ENCODE data around the gene CCDC8. TPM values are rescaled to one million over a fixed set of nuclear protein-coding genes. Genes with fewer than 3 reads are reported as not detected.
A peak's percentile ranks its signal among the peaks of the same experiment; 100 is the strongest.

The CCDC8 gene
- total and polyA plus RNA-seq, 9 of the 15 experiments (the other 6 are each of a cell fraction or from before 2014, with no cell fraction given), result 0.68 to 30.8 (median 15.6) TPM

DNA sequence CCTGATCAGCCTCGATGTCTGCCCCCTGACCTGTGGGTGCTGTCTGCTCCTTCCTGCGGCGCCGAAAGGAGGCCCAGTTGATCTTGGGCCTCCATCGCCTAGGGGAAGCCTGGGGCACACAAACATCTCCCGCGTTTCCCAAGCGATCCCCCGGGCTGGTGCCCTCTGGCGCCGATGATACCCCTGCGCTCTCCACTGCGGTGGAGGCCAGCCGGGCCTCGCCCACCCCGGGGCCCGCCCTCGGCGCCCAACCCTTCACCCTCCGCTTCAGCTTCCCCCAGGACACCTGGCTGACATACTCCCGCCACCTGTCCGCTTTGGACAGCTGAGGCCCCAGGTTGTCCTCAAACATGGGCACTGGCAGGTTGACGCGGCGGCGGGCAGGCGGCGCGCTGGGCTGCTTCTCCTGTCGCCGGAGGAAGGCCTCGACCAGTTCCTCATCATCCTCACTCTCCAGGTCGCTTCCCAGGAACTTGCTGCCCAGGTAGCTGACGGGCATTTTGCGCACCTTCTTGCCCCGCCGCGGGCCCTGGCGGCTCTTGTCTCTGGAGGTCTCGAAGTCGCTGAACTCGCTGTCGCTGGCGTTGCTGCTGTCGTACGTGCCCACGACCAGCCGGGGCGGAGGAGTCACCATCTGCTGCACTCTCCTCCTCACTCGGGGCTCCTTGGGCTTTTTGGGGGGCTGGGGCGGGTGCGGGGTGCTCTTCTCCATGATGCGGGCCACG is 1.3 kb downstream of the CCDC8 start (continued):
- TF ChIP-seq RBM14 (IDR thresholded peaks at IDR 0.05; ENCODE audit: borderline replicate concordance, insufficient read depth, low read depth, low read length) (no peak), CHD1 (IDR thresholded peaks at IDR 0.05; ENCODE audit: low read length) (peak; percentile 20), PRMT5 (CRISPR knock-in tag; IDR thresholded peaks at IDR 0.05) (no peak), TGIF2 (CRISPR knock-in tag; IDR thresholded peaks at IDR 0.05) (no peak), ZNF197 (CRISPR knock-in tag; IDR thresholded peaks at IDR 0.05; ENCODE audit: low read depth) (no peak), RNF2 (IDR thresholded peaks at IDR 0.05) (no peak), CREM (IDR thresholded peaks at IDR 0.05; ENCODE audit: low read depth) (no peak), HDAC6 (IDR thresholded peaks at IDR 0.05; ENCODE audit: low read depth, low read length) (no peak), HIVEP1 (CRISPR knock-in tag; IDR thresholded peaks at IDR 0.05) (no peak), SMARCC2 (IDR thresholded peaks at IDR 0.05; ENCODE audit: low read depth) (no peak), RBFOX2 (IDR thresholded peaks at IDR 0.05; ENCODE audit: low read depth, low read length) (peak; percentile 38; the same call in 1 of the 2 replicates), SUPT5H (IDR thresholded peaks at IDR 0.05) (no peak), HOXB6 (CRISPR knock-in tag; IDR thresholded peaks at IDR 0.05; ENCODE audit: borderline replicate concordance) (no peak), MTF1 (CRISPR knock-in tag; IDR thresholded peaks at IDR 0.05; ENCODE audit: borderline replicate concordance) (no peak), ZNF77 (CRISPR knock-in tag; IDR thresholded peaks at IDR 0.05) (no peak), MAZ (CRISPR knock-in tag; conservative IDR thresholded peaks at IDR 0.05 in 1 of 2, IDR thresholded peaks at IDR 0.05 in 1 of 2) (no peak), GABPB1 (CRISPR knock-in tag; IDR thresholded peaks at IDR 0.05) (0 out of 2 replicates have a peak, but pooled peaks have one; percentile 23), KDM5B (IDR thresholded peaks at IDR 0.05; ENCODE audit: insufficient replicate concordance, low read depth, low read length) (peak; percentile 32), NFATC3 (IDR thresholded peaks at IDR 0.05) (no peak)
- TF ChIP-seq, protein P1, sequence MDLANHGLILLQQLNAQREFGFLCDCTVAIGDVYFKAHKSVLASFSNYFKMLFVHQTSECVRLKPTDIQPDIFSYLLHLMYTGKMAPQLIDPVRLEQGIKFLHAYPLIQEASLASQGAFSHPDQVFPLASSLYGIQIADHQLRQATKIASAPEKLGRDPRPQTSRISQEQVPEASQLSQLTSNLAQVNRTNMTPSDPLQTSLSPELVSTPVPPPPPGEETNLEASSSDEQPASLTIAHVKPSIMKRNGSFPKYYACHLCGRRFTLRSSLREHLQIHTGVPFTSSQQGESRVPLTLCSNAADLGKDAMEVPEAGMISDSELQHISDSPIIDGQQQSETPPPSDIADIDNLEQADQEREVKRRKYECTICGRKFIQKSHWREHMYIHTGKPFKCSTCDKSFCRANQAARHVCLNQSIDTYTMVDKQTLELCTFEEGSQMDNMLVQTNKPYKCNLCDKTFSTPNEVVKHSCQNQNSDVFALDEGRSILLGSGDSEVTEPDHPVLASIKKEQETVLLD (IDR thresholded peaks at IDR 0.05), result no peak
- TF ChIP-seq, protein P2, sequence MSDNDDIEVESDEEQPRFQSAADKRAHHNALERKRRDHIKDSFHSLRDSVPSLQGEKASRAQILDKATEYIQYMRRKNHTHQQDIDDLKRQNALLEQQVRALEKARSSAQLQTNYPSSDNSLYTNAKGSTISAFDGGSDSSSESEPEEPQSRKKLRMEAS (CRISPR knock-in tag; IDR thresholded peaks at IDR 0.05), result 0 out of 2 replicates have a peak, but pooled peaks have one; percentile 31
- TF ChIP-seq, protein P3, sequence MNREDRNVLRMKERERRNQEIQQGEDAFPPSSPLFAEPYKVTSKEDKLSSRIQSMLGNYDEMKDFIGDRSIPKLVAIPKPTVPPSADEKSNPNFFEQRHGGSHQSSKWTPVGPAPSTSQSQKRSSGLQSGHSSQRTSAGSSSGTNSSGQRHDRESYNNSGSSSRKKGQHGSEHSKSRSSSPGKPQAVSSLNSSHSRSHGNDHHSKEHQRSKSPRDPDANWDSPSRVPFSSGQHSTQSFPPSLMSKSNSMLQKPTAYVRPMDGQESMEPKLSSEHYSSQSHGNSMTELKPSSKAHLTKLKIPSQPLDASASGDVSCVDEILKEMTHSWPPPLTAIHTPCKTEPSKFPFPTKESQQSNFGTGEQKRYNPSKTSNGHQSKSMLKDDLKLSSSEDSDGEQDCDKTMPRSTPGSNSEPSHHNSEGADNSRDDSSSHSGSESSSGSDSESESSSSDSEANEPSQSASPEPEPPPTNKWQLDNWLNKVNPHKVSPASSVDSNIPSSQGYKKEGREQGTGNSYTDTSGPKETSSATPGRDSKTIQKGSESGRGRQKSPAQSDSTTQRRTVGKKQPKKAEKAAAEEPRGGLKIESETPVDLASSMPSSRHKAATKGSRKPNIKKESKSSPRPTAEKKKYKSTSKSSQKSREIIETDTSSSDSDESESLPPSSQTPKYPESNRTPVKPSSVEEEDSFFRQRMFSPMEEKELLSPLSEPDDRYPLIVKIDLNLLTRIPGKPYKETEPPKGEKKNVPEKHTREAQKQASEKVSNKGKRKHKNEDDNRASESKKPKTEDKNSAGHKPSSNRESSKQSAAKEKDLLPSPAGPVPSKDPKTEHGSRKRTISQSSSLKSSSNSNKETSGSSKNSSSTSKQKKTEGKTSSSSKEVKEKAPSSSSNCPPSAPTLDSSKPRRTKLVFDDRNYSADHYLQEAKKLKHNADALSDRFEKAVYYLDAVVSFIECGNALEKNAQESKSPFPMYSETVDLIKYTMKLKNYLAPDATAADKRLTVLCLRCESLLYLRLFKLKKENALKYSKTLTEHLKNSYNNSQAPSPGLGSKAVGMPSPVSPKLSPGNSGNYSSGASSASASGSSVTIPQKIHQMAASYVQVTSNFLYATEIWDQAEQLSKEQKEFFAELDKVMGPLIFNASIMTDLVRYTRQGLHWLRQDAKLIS (CRISPR knock-in tag; IDR thresholded peaks at IDR 0.05), result 0 out of 2 replicates have a peak, but pooled peaks have one; percentile 49
- TF ChIP-seq, protein P4, sequence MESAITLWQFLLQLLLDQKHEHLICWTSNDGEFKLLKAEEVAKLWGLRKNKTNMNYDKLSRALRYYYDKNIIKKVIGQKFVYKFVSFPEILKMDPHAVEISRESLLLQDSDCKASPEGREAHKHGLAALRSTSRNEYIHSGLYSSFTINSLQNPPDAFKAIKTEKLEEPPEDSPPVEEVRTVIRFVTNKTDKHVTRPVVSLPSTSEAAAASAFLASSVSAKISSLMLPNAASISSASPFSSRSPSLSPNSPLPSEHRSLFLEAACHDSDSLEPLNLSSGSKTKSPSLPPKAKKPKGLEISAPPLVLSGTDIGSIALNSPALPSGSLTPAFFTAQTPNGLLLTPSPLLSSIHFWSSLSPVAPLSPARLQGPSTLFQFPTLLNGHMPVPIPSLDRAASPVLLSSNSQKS (CRISPR knock-in tag; IDR thresholded peaks at IDR 0.05), result no peak
